ENCODE measurements around the gene NPLOC4. TPM values are rescaled to one million over a fixed set of nuclear protein-coding genes. Genes with fewer than 3 reads are reported as not detected.
A peak's percentile ranks its signal among the peaks of the same experiment; 100 is the strongest.

The NPLOC4 gene
- polyA plus RNA-seq, 4 donors = 45.0 to 70.0 (median 57.1) TPM

- no peak for DNase-seq (ENCODE audit: low read depth in 4 of 4, low spot score in 3 of 4)
Measured at GRCh38 chr17:81526662-81527571, 110.0 kb downstream of the NPLOC4 start.

- DNase-seq (ENCODE audit: low read depth in 4 of 4, low spot score in 3 of 4) = no peak
Measured at GRCh38 chr17:81524865-81525159, 112.1 kb downstream of the NPLOC4 start.

GRCh38 chr17:81524039-81524864 lies 112.7 kb downstream of the NPLOC4 start:
- no peak for DNase-seq (ENCODE audit: low read depth in 4 of 4, low spot score in 3 of 4)

GRCh38 chr17:81523402-81524038 lies 113.4 kb downstream of the NPLOC4 start:
- DNase-seq (ENCODE audit: low read depth in 4 of 4, low spot score in 3 of 4) = no peak

- DNase-seq (ENCODE audit: low read depth in 4 of 4, low spot score in 3 of 4) = peak in 2 of 4 donors; percentile 73 to 84
Measured at GRCh38 chr17:81522491-81523401, 114.2 kb downstream of the NPLOC4 start.

GRCh38 chr17:81520021-81520901 lies 116.7 kb downstream of the NPLOC4 start:
- no peak for DNase-seq (ENCODE audit: low read depth in 4 of 4, low spot score in 3 of 4)

GRCh38 chr17:81519284-81520020 lies 117.5 kb downstream of the NPLOC4 start:
- no peak for DNase-seq (ENCODE audit: low read depth in 4 of 4, low spot score in 3 of 4)

GRCh38 chr17:81518785-81519283 lies 118.1 kb downstream of the NPLOC4 start:
- DNase-seq (ENCODE audit: low read depth in 4 of 4, low spot score in 3 of 4) = no peak

GRCh38 chr17:81518113-81518784 lies 118.7 kb downstream of the NPLOC4 start:
- DNase-seq (ENCODE audit: low read depth in 4 of 4, low spot score in 3 of 4) = no peak

GRCh38 chr17:81517339-81518112 lies 119.4 kb downstream of the NPLOC4 start:
- DNase-seq (ENCODE audit: low read depth in 4 of 4, low spot score in 3 of 4) = no peak

- no peak for DNase-seq (ENCODE audit: low read depth in 4 of 4, low spot score in 3 of 4)
Measured at GRCh38 chr17:81517009-81517338, 119.9 kb downstream of the NPLOC4 start.

- DNase-seq (ENCODE audit: low read depth in 4 of 4, low spot score in 3 of 4) = no peak
Measured at GRCh38 chr17:81516439-81516838, 120.5 kb downstream of the NPLOC4 start.

GRCh38 chr17:81515530-81516041 lies 121.3 kb downstream of the NPLOC4 start:
- no peak for DNase-seq (ENCODE audit: low read depth in 4 of 4, low spot score in 3 of 4)

- no peak for DNase-seq (ENCODE audit: low read depth in 4 of 4, low spot score in 3 of 4)
Measured at GRCh38 chr17:81514739-81515529, 122.0 kb downstream of the NPLOC4 start.

GRCh38 chr17:81514489-81514738 lies 122.5 kb downstream of the NPLOC4 start:
- no peak for DNase-seq (ENCODE audit: low read depth in 4 of 4, low spot score in 3 of 4)

GRCh38 chr17:81513753-81514488 lies 123.0 kb downstream of the NPLOC4 start:
- DNase-seq (ENCODE audit: low read depth in 4 of 4, low spot score in 3 of 4) = no peak
